HepG2 (cell line): ENCODE measurements around the gene XPNPEP2. TPM values are rescaled to one million over a fixed set of nuclear protein-coding genes. Genes with fewer than 3 reads are reported as not detected.

Experiments
- ATAC-seq: fragments of 200-7000 bp; cut with Tn5 transposase; 3 replicates; pipeline ENCODE4 v1.9.1; 2020; ENCODE audit warnings: mild to moderate bottlenecking, moderate library complexity
- BruUV-seq: library from RNA; stranded (reverse); fragments of 400-500 nt; replicated peaks from 2 replicates; lab custom pipeline; 2021; lab: Mats Ljungman, UMichigan
- CTCF ChIA-PET: fragments of 300-600 bp; formaldehyde crosslinking; extraction: SDS; loops from one replicate; lab custom pipeline; 2021; ENCODE audit warnings: low total read pairs, inconsistent platforms, low intra/inter-chr PET ratio; lab: Yijun Ruan, JAX
- POLR2A ChIA-PET: fragments of 350-600 bp; sonication (Branson Sonifier 250); formaldehyde crosslinking; loops from one replicate; lab custom pipeline; 2020; ENCODE audit warnings: antibody characterized with exemption, inconsistent platforms; lab: Yijun Ruan, JAX
- DNase-seq: peaks from one replicate; pipeline ENCODE4 v3.0.0-alpha.2; 2015; ENCODE audit warnings: low spot score
- FAIRE-seq: peaks from 3 replicates; lab custom pipeline; 2011; peaks lifted over from hg19 to GRCh38; lab: Jason Lieb, UNC
- H2AFZ ChIP-seq: one replicate; pipeline ENCODE4 v1.6.1; 2011; ENCODE audit warnings: low read length, inconsistent platforms
- H3K27ac ChIP-seq: fragments of 300-600 bp; 3 replicates; pipeline ENCODE4 v1.8.0; 2011; ENCODE audit warnings: mixed run types, mild to moderate bottlenecking, mixed read lengths, low read length, inconsistent platforms; ENCODE audit not compliant: insufficient read depth; ENCODE audit errors: extremely low read length
- H3K27me3 ChIP-seq, 2 experiments: fragments of 200-600 bp in 1 of 2; 2 replicates in 1 of 2; 3 replicates in 1 of 2; pipeline versions ENCODE4 v1.6.0 to v1.8.0; 2011; ENCODE audit warnings: low read length in 2 of 2, mild to moderate bottlenecking in 2 of 2, moderate library complexity in 2 of 2, inconsistent platforms in 1 of 2; ENCODE audit not compliant: insufficient read depth in 2 of 2, control insufficient read depth in 1 of 2
- H3K36me3 ChIP-seq, 2 experiments: fragments of 200-600 bp in 1 of 2; replicated peaks in 1 of 2; 2 replicates in 1 of 2; 3 replicates in 1 of 2; pipeline versions ENCODE4 v1.5.1 to v1.8.0; 2011; ENCODE audit warnings: low read length in 2 of 2, inconsistent platforms in 1 of 2; ENCODE audit not compliant: insufficient read depth in 2 of 2, control insufficient read depth in 1 of 2
- H3K4me1 ChIP-seq: 2 replicates; pipeline ENCODE4 v1.5.1; 2012; ENCODE audit warnings: low read length, inconsistent platforms; ENCODE audit not compliant: insufficient read depth
- H3K4me2 ChIP-seq: 2 replicates; pipeline ENCODE4 v1.6.0; 2011; ENCODE audit warnings: low read depth, low read length, inconsistent platforms
- H3K4me3 ChIP-seq, 3 experiments: fragments of 200-600 bp in 1 of 3; sonication (generic), shearing (Covaris generic) in 1 of 3; replicated peaks in 1 of 3; 2 replicates each; pipeline ENCODE4 v1.5.1; 2011 to 2016; ENCODE audit warnings: low read length in 3 of 3, inconsistent platforms in 2 of 3, low read depth in 2 of 3, mild to moderate bottlenecking in 2 of 3, control low read depth in 1 of 3, mixed read lengths in 1 of 3; ENCODE audit not compliant: insufficient read depth in 1 of 3
- H3K79me2 ChIP-seq: one replicate; pipeline ENCODE4 v1.6.1; 2011; ENCODE audit warnings: low read length, inconsistent platforms; ENCODE audit not compliant: insufficient read depth
- H3K9ac ChIP-seq: 2 replicates; pipeline ENCODE4 v1.6.0; 2011; ENCODE audit warnings: mild to moderate bottlenecking, low read depth, low read length, inconsistent platforms; ENCODE audit not compliant: insufficient read depth
- H3K9me3 ChIP-seq: 2 replicates; pipeline ENCODE4 v1.5.1; 2012; ENCODE audit warnings: mild to moderate bottlenecking, low read length
- H4K20me1 ChIP-seq: 2 replicates; pipeline ENCODE4 v1.6.0; 2011; ENCODE audit warnings: inconsistent platforms, mild to moderate bottlenecking, low read length, moderate library complexity; ENCODE audit not compliant: insufficient read depth
- BORCS8-MEF2B ChIP-seq: sonication (generic); formaldehyde crosslinking; IDR thresholded peaks from 2 replicates; pipeline ENCODE4 v1.8.0; 2022; ENCODE audit warnings: mild to moderate bottlenecking, missing genetic modification reagents
- BRCA1 ChIP-seq: sonication (generic); formaldehyde crosslinking; IDR thresholded peaks from 2 replicates; pipeline ENCODE4 v1.4.0; 2020; ENCODE audit warnings: missing genetic modification reagents
- DBP ChIP-seq: sonication (generic); formaldehyde crosslinking; IDR thresholded peaks from 2 replicates; pipeline ENCODE4 v1.4.0; 2020; ENCODE audit warnings: missing genetic modification reagents; ENCODE audit errors: not compliant biosample characterization
- EP300 ChIP-seq, 3 experiments: sonication (generic) in 1 of 3; formaldehyde crosslinking in 1 of 3; IDR thresholded peaks; 2 replicates each; pipeline versions ENCODE4 v1.5.1 to v1.6.1; 2011 to 2020; ENCODE audit warnings: low read depth in 2 of 3, low read length in 2 of 3, borderline replicate concordance in 1 of 3, improper control_type of control experiment in 1 of 3, mild to moderate bottlenecking in 1 of 3, missing genetic modification reagents in 1 of 3, moderate library complexity in 1 of 3
- EZH2 ChIP-seq: conservative IDR thresholded peaks from 2 replicates; pipeline ENCODE4 v1.6.1; 2012; ENCODE audit warnings: mild to moderate bottlenecking, low read depth, low read length, moderate library complexity
- HOXD1 ChIP-seq: sonication (generic); formaldehyde crosslinking; IDR thresholded peaks from 2 replicates; pipeline ENCODE4 v1.5.0; 2020; ENCODE audit warnings: missing genetic modification reagents
- MIER3 ChIP-seq: IDR thresholded peaks from 2 replicates; pipeline ENCODE4 v1.6.1; 2016; ENCODE audit warnings: missing compliant biosample characterization, borderline replicate concordance
- NBN ChIP-seq: fragments of 450-650 bp; conservative IDR thresholded peaks from 2 replicates; pipeline ENCODE4 v1.6.1; 2017
- ZNF142 ChIP-seq: sonication (generic); formaldehyde crosslinking; IDR thresholded peaks from 2 replicates; pipeline ENCODE4 v1.4.0; 2020; ENCODE audit warnings: missing genetic modification reagents
- ZNF143 ChIP-seq: sonication (generic); formaldehyde crosslinking; IDR thresholded peaks from 2 replicates; pipeline ENCODE4 v1.4.0; 2020; ENCODE audit warnings: missing genetic modification reagents
- ZNF564 ChIP-seq: sonication (generic); formaldehyde crosslinking; IDR thresholded peaks from 2 replicates; pipeline ENCODE4 v1.8.1; 2023; ENCODE audit warnings: mild to moderate bottlenecking, missing genetic modification reagents
- ZNF639 ChIP-seq: conservative IDR thresholded peaks from 2 replicates; pipeline ENCODE4 v1.6.1; 2018; ENCODE audit warnings: missing genetic modification reagents
- ZNF720 ChIP-seq: sonication (generic); formaldehyde crosslinking; IDR thresholded peaks from 2 replicates; pipeline ENCODE4 v1.4.0; 2020; ENCODE audit warnings: missing genetic modification reagents
- ZNF766 ChIP-seq: sonication (generic); formaldehyde crosslinking; IDR thresholded peaks from 2 replicates; pipeline ENCODE4 v1.5.0; 2020; ENCODE audit warnings: missing genetic modification reagents, borderline replicate concordance
- ZNF792 ChIP-seq: IDR thresholded peaks from 2 replicates; pipeline ENCODE4 v1.6.1; 2016
- WGBS: methylation state at CpG from one replicate; pipeline ENCODE4 v1.1.6; 2017; ENCODE audit warnings: low lambda C conversion rate; 5-methylcytosine and 5-hydroxymethylcytosine counted together
- in situ Hi-C: cut with HindIII; loops from 2 replicates; pipeline ENCODE4 v1.10.0; 2017; ENCODE audit warnings: low pct_unique_long_range_greater_than_20kb; ENCODE audit not compliant: extremely low pct_ligation_motif_present
- intact Hi-C: fragments of 100-400 bp; cut with micrococcal nuclease; formaldehyde crosslinking; loops from one replicate; pipeline ENCODE4 v1.10.0; 2022; ENCODE audit not compliant: unreplicated experiment
- polyA plus RNA-seq, 8 experiments: library from polyadenylated mRNA; depleted of rRNA in 3 of 8; stranded (reverse) in 7 of 8; unstranded in 1 of 8; fragments of >200 nt; fragmentation: Illumina TruSeq in 4 of 8; extraction: Trizol in 4 of 8; gene quantifications; 2 replicates each; pipeline versions ENCODE4 v1.2.1 to v1.2.3, GENCODE V29; 2011 to 2016; ENCODE audit warnings: low read depth in 4 of 8, missing spikeins in 1 of 8, mixed read lengths in 1 of 8; ENCODE audit not compliant: insufficient read depth in 1 of 8
- total RNA-seq, 5 experiments: library from RNA; depleted of rRNA; stranded (reverse); fragments of >200 nt; fragmentation: Illumina TruSeq; extraction: Trizol; gene quantifications; 2 replicates each; pipeline ENCODE4 v1.2.3, GENCODE V29; 2016; ENCODE audit warnings: low read depth in 1 of 5

The XPNPEP2 gene
- total and polyA plus RNA-seq, 2 of the 13 experiments (the other 11 are each of a cell fraction or from before 2014, with no cell fraction given) = 1.1 to 1.8 TPM

GRCh38 chrX:129696463-129697155 is 42.2 kb upstream of the XPNPEP2 start:
- Histone ChIP-seq H3K4me3 (no peak overlapping the region), H2AFZ (no peak overlapping the region), H3K27me3 (no peaks in the 10 kb centered on the region)
- CTCF ChIA-PET = no interaction called here
- TF ChIP-seq DBP (CRISPR knock-in tag) = no peak
- no peak for TF ChIP-seq ZNF720 (CRISPR knock-in tag)
- no peak for TF ChIP-seq ZNF639
- no peak for TF ChIP-seq NBN
- no peak for TF ChIP-seq ZNF142 (CRISPR knock-in tag)
- TF ChIP-seq BORCS8-MEF2B = no peak
- TF ChIP-seq BRCA1 (CRISPR knock-in tag) = no peak
- TF ChIP-seq EP300 (IDR thresholded peaks at IDR 0.05; ENCODE audit: low read depth in 2 of 2, low read length in 2 of 2) = no peak
- no peak for TF ChIP-seq EP300 (CRISPR knock-in tag; IDR thresholded peaks at IDR 0.05; ENCODE audit: borderline replicate concordance)
- no peak for TF ChIP-seq ZNF564 (CRISPR knock-in tag)
- TF ChIP-seq ZNF792 = no peak
- TF ChIP-seq HOXD1 = no peak
- TF ChIP-seq ZNF766 = no peak
- TF ChIP-seq EZH2 = no peak
- no peak for TF ChIP-seq MIER3
- no peak for TF ChIP-seq ZNF143 (CRISPR knock-in tag)
- TF ChIP-seq, all 625 proteins: peak for 0
- Histone ChIP-seq H3K79me2 (no peaks in the 10 kb centered on the region), H4K20me1 (no peaks in the 10 kb centered on the region), H3K27ac (no peak overlapping the region), H3K4me2 (no peak overlapping the region), H3K9me3 (no peaks in the 10 kb centered on the region), H3K4me1 (peaks cover 42% of the 10 kb centered on the region), H3K36me3 (no peaks in the 10 kb centered on the region), H3K9ac (no peak overlapping the region)
- POLR2A ChIA-PET = no interaction called here
- in situ Hi-C loops = no loop called here
- intact Hi-C loops = no loop called here
- WGBS = 34% methylated on average over 8 of the region's 8 CpGs
- no TSS peak for BruUV-seq
- FAIRE-seq = no peak
- no peak for DNase-seq
- ATAC-seq = no peak
